Stomach smooth muscle (tissue), 2 donors: ENCODE results near the gene FLCN.
"Not testable (repeated sequence)": the region's sequence is repeated elsewhere in the genome, so short reads cannot be mapped to it uniquely, and the experiment has no call there.

Source experiments
- H3K27ac ChIP-seq: one replicate; pipeline ENCODE4 v1.7.0; 2013; ENCODE audit warnings: mild to moderate bottlenecking, low read length, inconsistent platforms
- H3K27me3 ChIP-seq, 2 donors: one replicate each; pipeline ENCODE4 v1.7.0; 2013; ENCODE audit warnings: low read length in 2 of 2; ENCODE audit not compliant: insufficient read depth in 2 of 2, control insufficient read depth in 1 of 2
- H3K36me3 ChIP-seq, 2 donors: one replicate each; pipeline ENCODE4 v1.7.0; 2013; ENCODE audit warnings: low read length in 2 of 2; ENCODE audit not compliant: control insufficient read depth in 2 of 2, insufficient read depth in 2 of 2
- H3K4me1 ChIP-seq: one replicate; pipeline ENCODE4 v1.7.0; 2013; ENCODE audit warnings: low read length; ENCODE audit not compliant: control insufficient read depth, insufficient read depth
- H3K4me3 ChIP-seq, 2 donors: one replicate each; pipeline ENCODE4 v1.7.0; 2013; ENCODE audit warnings: low read length in 2 of 2
- H3K9ac ChIP-seq, 2 donors: one replicate each; pipeline ENCODE4 v1.7.0; 2013; ENCODE audit warnings: low read length in 2 of 2, mild to moderate bottlenecking in 1 of 2
- H3K9me3 ChIP-seq, 2 donors: one replicate each; pipeline ENCODE4 v1.7.0; 2013; ENCODE audit warnings: low read length in 2 of 2; ENCODE audit not compliant: control insufficient read depth in 2 of 2
- donor health status: healthy.
- donor health status: Pancreatic carcinoma.

FLCN gene

DNA sequence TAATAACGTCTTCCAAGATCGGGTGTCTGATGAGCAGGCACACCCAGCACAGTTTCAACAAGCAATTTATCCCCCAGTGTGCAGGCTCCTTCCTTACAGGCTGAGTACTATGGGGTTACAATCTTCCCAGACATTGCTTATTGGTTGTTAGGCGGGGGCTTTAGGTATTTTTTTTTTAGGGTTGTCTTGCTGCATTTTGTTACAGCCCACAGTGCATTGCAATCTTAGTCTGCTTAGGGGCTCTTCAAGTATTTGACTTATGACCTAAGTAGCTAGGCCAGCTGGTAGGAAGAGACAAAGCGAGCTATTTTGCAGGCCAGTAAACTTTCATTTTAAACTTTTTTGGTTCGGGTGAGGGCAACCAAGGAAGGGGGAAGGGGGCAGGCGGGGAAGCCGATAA, 36.7 kb downstream of the FLCN start:
- peak overlapping the region; percentile 78 for H3K27ac ChIP-seq
- peak overlapping the region in 1 of 2 donors; percentile 39 for H3K9ac ChIP-seq
- H3K9me3 ChIP-seq: no peaks in the 10 kb centered on the region
- peak overlapping the region in 1 of 2 donors; percentile 29 for H3K4me3 ChIP-seq
- peaks cover 3 to 4% of the 10 kb centered on the region in 2 donors for H3K36me3 ChIP-seq
- H3K4me1 ChIP-seq: peaks cover 56% of the 10 kb centered on the region
- no peaks in the 10 kb centered on the region for H3K27me3 ChIP-seq

- Histone ChIP-seq H3K4me1 (peaks cover 35% of the 10 kb centered on the region), H3K9ac (no peak overlapping the region), H3K36me3 (peaks cover 3 to 4% of the 10 kb centered on the region in 2 donors), H3K9me3 (no peaks in the 10 kb centered on the region), H3K27ac (no peak overlapping the region), H3K4me3 (no peak overlapping the region), H3K27me3 (no peaks in the 10 kb centered on the region)
Measured at GRCh38 chr17:17198281-17198680, 38.7 kb downstream of the FLCN start.

DNA sequence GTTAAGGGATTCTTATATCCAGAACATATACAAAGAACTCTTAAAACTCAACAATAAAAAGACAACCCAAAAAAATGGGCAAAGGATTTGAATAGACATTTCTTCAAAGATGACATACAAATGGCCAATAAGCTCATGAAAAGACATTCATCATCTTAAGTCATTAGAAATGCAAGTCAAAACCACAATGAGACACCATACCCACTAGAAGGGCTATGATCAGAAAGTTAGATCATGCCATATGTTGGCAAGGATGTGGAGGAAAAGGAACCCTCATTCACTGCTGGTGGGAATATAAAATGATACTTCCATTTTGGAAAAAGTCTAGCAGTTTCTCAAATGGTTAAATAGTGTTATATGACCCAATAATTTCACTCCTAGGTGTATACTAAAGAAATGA, 40.2 kb downstream of the FLCN start:
- no peaks in the 10 kb centered on the region for H3K27me3 ChIP-seq
- no peaks in the 10 kb centered on the region for H3K9me3 ChIP-seq
- H3K4me3 ChIP-seq: no peak overlapping the region
- no peak overlapping the region for H3K27ac ChIP-seq
- H3K36me3 ChIP-seq: no peaks in the 10 kb centered on the region
- no peak overlapping the region for H3K9ac ChIP-seq
- H3K4me1 ChIP-seq: peaks cover 24% of the 10 kb centered on the region

DNA sequence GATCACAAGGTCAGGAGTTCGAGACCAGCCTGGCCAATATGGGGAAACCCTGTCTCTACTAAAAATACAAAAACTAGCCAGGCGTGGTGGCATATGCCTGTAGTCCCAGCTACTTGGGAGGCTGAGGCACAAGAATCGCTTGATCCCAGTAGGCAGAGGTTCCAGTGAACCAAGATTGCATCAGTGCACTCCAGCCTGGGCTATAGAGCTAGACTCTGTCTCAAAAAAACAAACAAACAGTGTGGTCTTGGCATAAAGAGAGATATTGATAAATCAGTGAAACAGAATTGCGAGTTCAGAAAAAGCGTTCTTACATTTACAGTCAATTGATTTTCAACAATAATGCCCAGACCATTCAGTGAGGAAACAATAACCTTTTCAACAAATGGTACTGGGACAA, 41.5 kb downstream of the FLCN start:
- not testable (repeated sequence) for H3K4me3 ChIP-seq, H3K9ac ChIP-seq, H3K9me3 ChIP-seq, H3K27me3 ChIP-seq, H3K36me3 ChIP-seq, H3K27ac ChIP-seq
- peaks cover 22% of the 10 kb centered on the region for H3K4me1 ChIP-seq

DNA sequence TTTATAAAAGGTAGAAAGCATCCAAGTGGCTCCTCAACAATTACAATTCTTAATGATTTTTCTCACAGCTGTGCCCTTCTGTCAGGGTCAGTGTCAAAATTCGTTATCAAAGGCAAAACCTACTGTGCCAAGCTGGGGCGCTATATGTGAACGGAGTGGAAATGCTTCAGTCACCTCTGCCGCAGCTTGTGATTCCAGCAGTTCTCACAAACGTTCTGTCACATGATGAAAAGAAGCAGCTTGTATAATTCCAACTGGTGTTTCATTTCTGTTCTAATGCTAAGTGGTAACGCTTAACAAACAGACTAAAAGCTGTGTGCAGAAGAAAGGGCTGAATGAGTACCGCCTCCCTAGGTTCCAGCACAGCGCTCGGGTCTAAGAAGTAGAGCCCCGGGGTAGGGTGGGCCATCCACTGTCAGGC, 45.0 kb downstream of the FLCN start:
- H3K4me1 ChIP-seq: peaks cover 28% of the 10 kb centered on the region
- no peaks in the 10 kb centered on the region for H3K9me3 ChIP-seq
- H3K9ac ChIP-seq: no peak overlapping the region
- no peak overlapping the region for H3K4me3 ChIP-seq
- H3K27me3 ChIP-seq: no peaks in the 10 kb centered on the region
- H3K27ac ChIP-seq: peak overlapping the region; percentile 70
- peaks cover 0 to 11% of the 10 kb centered on the region in 2 donors for H3K36me3 ChIP-seq

- Histone ChIP-seq H3K4me1 (peaks cover 30% of the 10 kb centered on the region), H3K9ac (no peak overlapping the region), H3K27me3 (no peaks in the 10 kb centered on the region), H3K27ac (peak overlapping the region; percentile 70), H3K9me3 (no peaks in the 10 kb centered on the region), H3K36me3 (peaks cover 0 to 11% of the 10 kb centered on the region in 2 donors), H3K4me3 (no peak overlapping the region)
Measured at GRCh38 chr17:17191346-17191792, 45.6 kb downstream of the FLCN start.

DNA sequence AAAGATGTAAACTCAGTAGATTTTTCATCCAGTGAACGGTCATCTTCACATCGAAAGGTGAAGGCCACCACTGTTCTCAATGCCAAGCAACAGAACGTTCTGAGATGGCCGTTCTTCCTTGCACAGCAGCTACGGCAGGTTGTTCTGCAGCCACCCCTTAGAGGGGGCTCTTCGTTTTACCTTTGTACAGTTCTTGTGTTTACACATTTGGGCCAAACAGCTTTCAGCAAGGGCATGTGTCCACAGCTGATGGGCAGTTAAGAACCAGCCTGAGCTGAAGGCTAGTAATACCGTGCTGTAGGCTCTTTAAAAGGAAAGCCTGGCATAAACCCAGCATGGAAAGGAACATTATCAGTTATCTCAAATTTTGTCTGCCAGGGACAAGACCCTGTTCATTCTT, 46.8 kb downstream of the FLCN start:
- no peaks in the 10 kb centered on the region for H3K9me3 ChIP-seq
- H3K36me3 ChIP-seq: peaks cover 0 to 11% of the 10 kb centered on the region in 2 donors
- H3K4me1 ChIP-seq: peaks cover 30% of the 10 kb centered on the region
- H3K4me3 ChIP-seq: no peak overlapping the region
- no peak overlapping the region for H3K9ac ChIP-seq
- no peaks in the 10 kb centered on the region for H3K27me3 ChIP-seq
- H3K27ac ChIP-seq: peak overlapping the region; percentile 41

- no peak overlapping the region for H3K4me3 ChIP-seq
- H3K27ac ChIP-seq: peak overlapping the region; percentile 41
- no peak overlapping the region for H3K9ac ChIP-seq
- no peaks in the 10 kb centered on the region for H3K9me3 ChIP-seq
- no peaks in the 10 kb centered on the region for H3K27me3 ChIP-seq
- H3K4me1 ChIP-seq: peaks cover 30% of the 10 kb centered on the region
- peaks cover 0 to 11% of the 10 kb centered on the region in 2 donors for H3K36me3 ChIP-seq
Measured at GRCh38 chr17:17189559-17189958, 47.4 kb downstream of the FLCN start.

DNA sequence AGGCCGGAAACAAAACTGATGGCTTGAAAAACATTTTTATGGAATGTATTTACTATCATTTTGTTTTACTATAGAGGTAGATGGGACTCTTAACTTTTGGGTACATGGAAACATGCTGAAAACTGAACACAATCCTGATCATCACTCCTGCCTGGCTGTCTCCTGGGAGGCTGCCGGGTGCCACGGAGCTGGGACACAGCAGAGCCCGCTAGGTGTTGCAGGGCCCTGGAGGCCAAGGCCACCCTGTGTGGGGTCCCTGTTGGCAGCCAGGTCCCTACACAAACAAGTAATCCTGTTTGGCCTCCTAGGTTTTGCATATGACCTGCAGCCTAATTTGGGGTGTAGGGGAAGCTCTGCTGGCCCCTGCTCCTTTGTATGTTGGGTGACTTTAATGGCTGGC, 48.4 kb downstream of the FLCN start:
- Histone ChIP-seq H3K9ac (no peak overlapping the region), H3K36me3 (peaks cover 0 to 16% of the 10 kb centered on the region in 2 donors), H3K9me3 (no peaks in the 10 kb centered on the region), H3K4me1 (peaks cover 30% of the 10 kb centered on the region), H3K27me3 (no peaks in the 10 kb centered on the region), H3K4me3 (no peak overlapping the region), H3K27ac (no peak overlapping the region)

GRCh38 chr17:17186551-17187505, 50.1 kb downstream of the FLCN start:
- Histone ChIP-seq H3K27me3 (no peaks in the 10 kb centered on the region), H3K9me3 (no peaks in the 10 kb centered on the region), H3K9ac (no peak overlapping the region), H3K36me3 (peaks cover 8 to 24% of the 10 kb centered on the region in 2 donors), H3K4me3 (no peak overlapping the region), H3K4me1 (peaks cover 27% of the 10 kb centered on the region), H3K27ac (no peak overlapping the region)

DNA sequence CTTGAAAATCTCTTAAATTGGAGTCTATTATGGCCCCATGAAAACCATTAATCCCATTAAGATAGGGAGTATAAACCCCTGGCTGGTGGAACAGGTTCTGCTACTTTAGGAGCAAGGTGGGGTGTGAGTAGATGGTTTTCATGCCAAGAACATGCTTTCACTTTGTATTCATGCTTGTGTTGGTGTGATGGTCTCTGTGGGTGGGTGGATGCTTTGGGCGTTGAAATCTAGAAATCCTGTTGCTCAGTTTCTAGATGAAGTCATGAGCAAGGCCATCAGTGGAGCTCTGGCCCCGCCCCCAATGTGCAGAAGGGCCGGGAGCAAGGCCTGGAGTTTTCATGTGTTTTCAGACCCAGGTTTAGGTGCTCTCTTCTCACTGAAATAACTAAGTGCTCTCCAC, 50.9 kb downstream of the FLCN start:
- H3K4me1 ChIP-seq: peaks cover 19% of the 10 kb centered on the region
- H3K27ac ChIP-seq: no peak overlapping the region
- H3K9me3 ChIP-seq: no peaks in the 10 kb centered on the region
- H3K4me3 ChIP-seq: no peak overlapping the region
- no peaks in the 10 kb centered on the region for H3K27me3 ChIP-seq
- H3K36me3 ChIP-seq: peaks cover 11 to 27% of the 10 kb centered on the region in 2 donors
- H3K9ac ChIP-seq: no peak overlapping the region
